HepG2 (cell line): Measurements from ENCODE around the gene S100P. TPM values are rescaled to one million over a fixed set of nuclear protein-coding genes. Genes with fewer than 3 reads are reported as not detected.
A peak's percentile ranks its signal among the peaks of the same experiment; 100 is the strongest.

Experiments used
- CTCF ChIP-seq: sonication (generic); formaldehyde crosslinking; IDR thresholded peaks from 2 replicates; pipeline ENCODE4 v1.5.0; 2020; ENCODE audit warnings: mild to moderate bottlenecking, missing genetic modification reagents, moderate library complexity
- EZH2 ChIP-seq: conservative IDR thresholded peaks from 2 replicates; pipeline ENCODE4 v1.6.1; 2012; ENCODE audit warnings: mild to moderate bottlenecking, low read depth, low read length, moderate library complexity
- FOXO1 ChIP-seq: sonication (generic); formaldehyde crosslinking; IDR thresholded peaks from 2 replicates; pipeline ENCODE4 v1.4.0; 2020; ENCODE audit warnings: missing genetic modification reagents
- HDAC6 ChIP-seq: fragments of 200-600 bp; sonication (generic); IDR thresholded peaks from 2 replicates; pipeline ENCODE4 v1.7.0; 2017; ENCODE audit warnings: mild to moderate bottlenecking, antibody characterized with exemption, low read length, low read depth
- IKZF4 ChIP-seq: sonication (generic); formaldehyde crosslinking; IDR thresholded peaks from 2 replicates; pipeline ENCODE4 v1.5.1; 2020; ENCODE audit warnings: borderline replicate concordance, mild to moderate bottlenecking, low read depth, missing genetic modification reagents; ENCODE audit errors: not compliant biosample characterization
- JUND ChIP-seq: sonication (generic); formaldehyde crosslinking; IDR thresholded peaks from 2 replicates; pipeline ENCODE4 v1.8.0; 2022; ENCODE audit warnings: mild to moderate bottlenecking, missing genetic modification reagents
- KLF15 ChIP-seq: sonication (generic); formaldehyde crosslinking; IDR thresholded peaks from 2 replicates; pipeline ENCODE4 v1.8.1; 2023; ENCODE audit warnings: borderline replicate concordance, mild to moderate bottlenecking, inconsistent platforms, missing genetic modification reagents, mixed read lengths
- KLF9 ChIP-seq: IDR thresholded peaks from 2 replicates; pipeline ENCODE4 v1.6.1; 2016; ENCODE audit warnings: low read depth
- RBAK ChIP-seq: sonication (generic); formaldehyde crosslinking; IDR thresholded peaks from 2 replicates; pipeline ENCODE4 v1.5.1; 2020; ENCODE audit warnings: mild to moderate bottlenecking, missing genetic modification reagents
- SETDB1 ChIP-seq: sonication (generic); formaldehyde crosslinking; IDR thresholded peaks from 2 replicates; pipeline ENCODE4 v1.5.1; 2020; ENCODE audit warnings: missing genetic modification reagents, mild to moderate bottlenecking, borderline replicate concordance
- SIN3A ChIP-seq: IDR thresholded peaks from 2 replicates; pipeline ENCODE4 v1.6.1; 2011; ENCODE audit warnings: low read depth, mild to moderate bottlenecking, control low read depth, low read length, borderline replicate concordance
- SMARCC2 ChIP-seq: fragments of 450-650 bp; IDR thresholded peaks from 2 replicates; pipeline ENCODE4 v1.6.1; 2017; ENCODE audit warnings: antibody characterized with exemption, mild to moderate bottlenecking
- ZC3H13 ChIP-seq: sonication (generic); formaldehyde crosslinking; IDR thresholded peaks from 2 replicates; pipeline ENCODE4 v1.8.1; 2023; ENCODE audit warnings: mild to moderate bottlenecking, missing genetic modification reagents, moderate library complexity
- ZC3H4 ChIP-seq: sonication (generic); formaldehyde crosslinking; IDR thresholded peaks from 2 replicates; pipeline ENCODE4 v1.4.0; 2020; ENCODE audit warnings: missing genetic modification reagents, borderline replicate concordance
- ZFP91 ChIP-seq: sonication (generic); formaldehyde crosslinking; IDR thresholded peaks from 2 replicates; pipeline ENCODE4 v1.9.0; 2022; ENCODE audit warnings: missing genetic modification reagents, mild to moderate bottlenecking, borderline replicate concordance
- ZMYM2 ChIP-seq: sonication (generic); formaldehyde crosslinking; IDR thresholded peaks from 2 replicates; pipeline ENCODE4 v1.8.0; 2022; ENCODE audit warnings: mild to moderate bottlenecking, missing genetic modification reagents
- ZNF629 ChIP-seq: sonication (generic); formaldehyde crosslinking; conservative IDR thresholded peaks from 2 replicates; pipeline ENCODE4 v1.5.0; 2020; ENCODE audit warnings: missing genetic modification reagents
- ZNF737 ChIP-seq: sonication (generic); formaldehyde crosslinking; IDR thresholded peaks from 2 replicates; pipeline ENCODE4 v1.5.0; 2020; ENCODE audit warnings: missing genetic modification reagents, mild to moderate bottlenecking, borderline replicate concordance
- ZNF749 ChIP-seq: sonication (generic); formaldehyde crosslinking; IDR thresholded peaks from 2 replicates; pipeline ENCODE4 v1.8.0; 2022; ENCODE audit warnings: mild to moderate bottlenecking, missing genetic modification reagents, moderate library complexity, borderline replicate concordance
- ZSCAN22 ChIP-seq: sonication (generic); formaldehyde crosslinking; IDR thresholded peaks from 2 replicates; pipeline ENCODE4 v1.4.0; 2020; ENCODE audit warnings: mild to moderate bottlenecking, missing genetic modification reagents
- polyA plus RNA-seq, 8 experiments: library from polyadenylated mRNA; depleted of rRNA in 3 of 8; stranded (reverse) in 7 of 8; unstranded in 1 of 8; fragments of >200 nt; fragmentation: Illumina TruSeq in 4 of 8; extraction: Trizol in 4 of 8; gene quantifications; 2 replicates each; pipeline versions ENCODE4 v1.2.1 to v1.2.3, GENCODE V29; 2011 to 2016; ENCODE audit warnings: low read depth in 4 of 8, missing spikeins in 1 of 8, mixed read lengths in 1 of 8; ENCODE audit not compliant: insufficient read depth in 1 of 8
- total RNA-seq, 5 experiments: library from RNA; depleted of rRNA; stranded (reverse); fragments of >200 nt; fragmentation: Illumina TruSeq; extraction: Trizol; gene quantifications; 2 replicates each; pipeline ENCODE4 v1.2.3, GENCODE V29; 2016; ENCODE audit warnings: low read depth in 1 of 5

S100P gene
- total and polyA plus RNA-seq, 2 of the 13 experiments (the other 11 are each of a cell fraction or from before 2014, with no cell fraction given), result 278 to 1,649 TPM

- TF ChIP-seq FOXO1 (CRISPR knock-in tag) (peak; percentile 99), SETDB1 (CRISPR knock-in tag) (no peak), ZNF629 (peak; percentile 48; the same call in 1 of the 2 replicates), RBAK (CRISPR knock-in tag) (peak; percentile 60; the same call in 1 of the 2 replicates), CTCF (CRISPR knock-in tag) (peak; percentile 66), ZC3H4 (CRISPR knock-in tag) (peak; percentile 57; the same call in 1 of the 2 replicates), KLF15 (CRISPR knock-in tag) (no peak), ZC3H13 (CRISPR knock-in tag) (no peak), KLF9 (CRISPR knock-in tag) (no peak), ZFP91 (CRISPR knock-in tag) (peak; percentile 85), ZSCAN22 (CRISPR knock-in tag) (no peak), ZNF749 (CRISPR knock-in tag) (no peak; the same call in 1 of the 2 replicates), ZNF737 (CRISPR knock-in tag) (no peak), JUND (CRISPR knock-in tag) (0 out of 2 replicates have a peak, but pooled peaks have one; percentile 48), ZMYM2 (peak; percentile 95), EZH2 (no peak), SIN3A (peak; percentile 90), HDAC6 (no peak), SMARCC2 (no peak), IKZF4 (CRISPR knock-in tag) (peak; percentile 27)
Observed at GRCh38 chr4:6695660-6696610, 2.3 kb downstream of the S100P start (continued).
